Neutrophil (primary cell): ENCODE measurements around the gene TIAM1.

Experiments
- H3K27ac ChIP-seq: fragments of 200-600 bp; sonication (generic); 2 replicates; pipeline ENCODE4 v1.5.1; 2016; ENCODE audit warnings: mild to moderate bottlenecking, moderate library complexity
- H3K27me3 ChIP-seq: fragments of 200-600 bp; sonication (generic); 2 replicates; pipeline ENCODE4 v1.6.0; 2016; ENCODE audit warnings: mild to moderate bottlenecking
- H3K36me3 ChIP-seq: fragments of 200-600 bp; sonication (generic); 2 replicates; pipeline ENCODE4 v1.5.1; 2017
- H3K4me1 ChIP-seq, 2 experiments: fragments of 200-600 bp in 1 of 2; sonication (generic) in 1 of 2; 1 replicate in 1 of 2; 2 replicates in 1 of 2; pipeline versions ENCODE4 v1.5.1 to v1.6.1; 2013 to 2016; ENCODE audit warnings: low read depth in 1 of 2, low read length in 1 of 2, mild to moderate bottlenecking in 1 of 2, moderate library complexity in 1 of 2; ENCODE audit not compliant: control insufficient read depth in 1 of 2, insufficient read depth in 1 of 2
- H3K4me3 ChIP-seq, 2 experiments: fragments of 200-600 bp in 1 of 2; sonication (generic) in 1 of 2; 1 replicate in 1 of 2; 2 replicates in 1 of 2; pipeline ENCODE4 v1.5.1; 2013 to 2016; ENCODE audit warnings: low read depth in 1 of 2, low read length in 1 of 2, mild to moderate bottlenecking in 1 of 2, moderate library complexity in 1 of 2
- H3K9me3 ChIP-seq: fragments of 200-600 bp; sonication (generic); 2 replicates; pipeline ENCODE4 v1.5.1; 2016
- CTCF ChIP-seq: fragments of 200-600 bp; sonication (generic); IDR thresholded peaks from 2 replicates; pipeline ENCODE4 v1.5.1; 2016; ENCODE audit warnings: antibody characterized with exemption

The TIAM1 gene

GRCh38 chr21:31282095-31282709, 61.9 kb downstream of the TIAM1 start:
- Histone ChIP-seq H3K4me1 (no peaks in the 10 kb centered on the region), H3K36me3 (no peaks in the 10 kb centered on the region), H3K4me3 (no peak overlapping the region), H3K27ac (no peak overlapping the region), H3K27me3 (no peaks in the 10 kb centered on the region), H3K9me3 (no peaks in the 10 kb centered on the region)
- no peak for TF ChIP-seq CTCF

GRCh38 chr21:31281561-31281960, 62.5 kb downstream of the TIAM1 start:
- H3K9me3 ChIP-seq = no peaks in the 10 kb centered on the region
- H3K27ac ChIP-seq = no peak overlapping the region
- H3K27me3 ChIP-seq = no peaks in the 10 kb centered on the region
- H3K36me3 ChIP-seq = no peaks in the 10 kb centered on the region
- no peak for TF ChIP-seq CTCF
- no peaks in the 10 kb centered on the region for H3K4me1 ChIP-seq
- no peak overlapping the region for H3K4me3 ChIP-seq

- no peaks in the 10 kb centered on the region for H3K4me1 ChIP-seq
- H3K4me3 ChIP-seq = no peak overlapping the region
- H3K9me3 ChIP-seq = no peaks in the 10 kb centered on the region
- no peaks in the 10 kb centered on the region for H3K36me3 ChIP-seq
- no peaks in the 10 kb centered on the region for H3K27me3 ChIP-seq
- no peak for TF ChIP-seq CTCF
- no peak overlapping the region for H3K27ac ChIP-seq
Observed at GRCh38 chr21:31279986-31280385, 64.1 kb downstream of the TIAM1 start.

- H3K27me3 ChIP-seq = no peaks in the 10 kb centered on the region
- H3K27ac ChIP-seq = no peak overlapping the region
- H3K36me3 ChIP-seq = no peaks in the 10 kb centered on the region
- H3K4me1 ChIP-seq = no peaks in the 10 kb centered on the region
- H3K4me3 ChIP-seq = no peak overlapping the region
- no peaks in the 10 kb centered on the region for H3K9me3 ChIP-seq
- TF ChIP-seq CTCF = no peak
Observed at GRCh38 chr21:31279214-31279613, 64.8 kb downstream of the TIAM1 start.

- Histone ChIP-seq H3K36me3 (no peaks in the 10 kb centered on the region), H3K27me3 (no peaks in the 10 kb centered on the region), H3K27ac (no peak overlapping the region), H3K9me3 (no peaks in the 10 kb centered on the region), H3K4me1 (no peaks in the 10 kb centered on the region), H3K4me3 (no peak overlapping the region)
- no peak for TF ChIP-seq CTCF
Observed at GRCh38 chr21:31278511-31279130, 65.4 kb downstream of the TIAM1 start.
